Stomach smooth muscle (tissue), 2 donors: ENCODE measurements around the gene FTSJ3.

ENCODE experiments used
- H3K27ac ChIP-seq: one replicate; pipeline ENCODE4 v1.7.0; 2013; ENCODE audit warnings: mild to moderate bottlenecking, low read length, inconsistent platforms
- H3K27me3 ChIP-seq, 2 donors: one replicate each; pipeline ENCODE4 v1.7.0; 2013; ENCODE audit warnings: low read length in 2 of 2; ENCODE audit not compliant: insufficient read depth in 2 of 2, control insufficient read depth in 1 of 2
- H3K36me3 ChIP-seq, 2 donors: one replicate each; pipeline ENCODE4 v1.7.0; 2013; ENCODE audit warnings: low read length in 2 of 2; ENCODE audit not compliant: control insufficient read depth in 2 of 2, insufficient read depth in 2 of 2
- H3K4me1 ChIP-seq: one replicate; pipeline ENCODE4 v1.7.0; 2013; ENCODE audit warnings: low read length; ENCODE audit not compliant: control insufficient read depth, insufficient read depth
- H3K4me3 ChIP-seq, 2 donors: one replicate each; pipeline ENCODE4 v1.7.0; 2013; ENCODE audit warnings: low read length in 2 of 2
- H3K9ac ChIP-seq, 2 donors: one replicate each; pipeline ENCODE4 v1.7.0; 2013; ENCODE audit warnings: low read length in 2 of 2, mild to moderate bottlenecking in 1 of 2
- H3K9me3 ChIP-seq, 2 donors: one replicate each; pipeline ENCODE4 v1.7.0; 2013; ENCODE audit warnings: low read length in 2 of 2; ENCODE audit not compliant: control insufficient read depth in 2 of 2
- donor health status: healthy.
- donor health status: Pancreatic carcinoma.

Gene FTSJ3

DNA sequence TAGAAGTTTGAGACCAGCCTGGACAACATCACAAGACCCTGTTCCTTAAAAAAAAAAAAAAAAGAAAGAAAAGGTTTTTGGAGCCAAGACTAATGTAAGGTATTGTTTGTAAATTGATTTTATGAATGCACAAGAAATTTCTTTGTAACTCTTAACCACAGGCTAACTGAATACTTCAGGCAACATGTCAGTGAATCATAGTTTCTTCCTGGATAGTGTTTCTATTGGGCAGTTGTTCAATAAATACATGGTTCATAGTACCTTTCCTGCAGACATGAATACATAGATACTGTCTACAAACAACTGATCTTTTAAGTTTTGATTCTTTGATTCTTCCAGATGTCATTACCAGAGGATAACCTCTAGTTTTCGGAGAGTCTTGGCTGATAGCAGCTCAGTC, 41.9 kb downstream of the FTSJ3 start:
- no peaks in the 10 kb centered on the region for H3K4me1 ChIP-seq
- no peak overlapping the region for H3K27ac ChIP-seq
- peaks cover 15 to 16% of the 10 kb centered on the region in 2 donors for H3K36me3 ChIP-seq
- H3K9me3 ChIP-seq, result no peaks in the 10 kb centered on the region
- H3K4me3 ChIP-seq, result no peak overlapping the region
- no peaks in the 10 kb centered on the region for H3K27me3 ChIP-seq
- H3K9ac ChIP-seq, result no peak overlapping the region

DNA sequence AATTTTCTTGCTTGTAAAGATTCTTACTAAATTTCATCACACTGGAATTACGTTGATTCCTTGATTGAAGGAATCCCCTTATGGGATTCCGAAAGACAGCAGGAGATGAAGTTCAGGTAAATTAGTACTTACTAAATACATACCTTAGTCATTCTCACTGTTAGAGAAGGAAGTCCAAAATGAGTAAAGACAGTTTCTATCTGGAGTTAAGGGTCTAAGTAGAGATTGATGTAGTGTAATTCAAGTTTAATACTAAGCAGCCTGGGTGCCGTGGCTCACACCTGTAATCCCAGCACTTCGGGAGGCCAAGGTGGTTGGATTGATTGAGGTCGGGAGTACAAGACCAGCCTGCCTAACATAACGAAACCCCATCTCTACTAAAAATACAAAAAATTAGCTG, 43.9 kb downstream of the FTSJ3 start:
- peaks cover 8 to 10% of the 10 kb centered on the region in 2 donors for H3K36me3 ChIP-seq
- no peak overlapping the region for H3K4me3 ChIP-seq
- no peaks in the 10 kb centered on the region for H3K9me3 ChIP-seq
- no peak overlapping the region for H3K27ac ChIP-seq
- no peaks in the 10 kb centered on the region for H3K27me3 ChIP-seq
- no peaks in the 10 kb centered on the region for H3K4me1 ChIP-seq
- H3K9ac ChIP-seq, result no peak overlapping the region

GRCh38 chr17:63780928-63781327, 46.5 kb downstream of the FTSJ3 start:
- H3K9ac ChIP-seq, result no peak overlapping the region
- H3K27ac ChIP-seq, result no peak overlapping the region
- peaks cover 6% of the 10 kb centered on the region for H3K4me1 ChIP-seq
- H3K27me3 ChIP-seq, result no peaks in the 10 kb centered on the region
- H3K4me3 ChIP-seq, result no peak overlapping the region
- H3K9me3 ChIP-seq, result no peaks in the 10 kb centered on the region
- peaks cover 2 to 10% of the 10 kb centered on the region in 2 donors for H3K36me3 ChIP-seq

GRCh38 chr17:63780507-63780906, 47.0 kb downstream of the FTSJ3 start:
- Histone ChIP-seq H3K27me3 (no peaks in the 10 kb centered on the region), H3K4me1 (peaks cover 11% of the 10 kb centered on the region), H3K9ac (no peak overlapping the region), H3K36me3 (peaks cover 2 to 10% of the 10 kb centered on the region in 2 donors), H3K27ac (no peak overlapping the region), H3K4me3 (no peak overlapping the region), H3K9me3 (no peaks in the 10 kb centered on the region)

- Histone ChIP-seq H3K36me3 (peaks cover 2 to 8% of the 10 kb centered on the region in 2 donors), H3K4me1 (peaks cover 26% of the 10 kb centered on the region), H3K27ac (peak overlapping the region; percentile 98), H3K9me3 (no peaks in the 10 kb centered on the region), H3K4me3 (peak overlapping the region; percentile 91 to 98), H3K27me3 (no peaks in the 10 kb centered on the region), H3K9ac (peak overlapping the region; percentile 90 to 93)
These were observed 52.0 kb downstream of the FTSJ3 start for GRCh38 chr17:63775420-63775819.

- H3K36me3 ChIP-seq, result peaks cover 2 to 7% of the 10 kb centered on the region in 2 donors
- peaks cover 26% of the 10 kb centered on the region for H3K4me1 ChIP-seq
- no peaks in the 10 kb centered on the region for H3K9me3 ChIP-seq
- no peaks in the 10 kb centered on the region for H3K27me3 ChIP-seq
- peak overlapping the region; percentile 91 to 98 for H3K4me3 ChIP-seq
- peak overlapping the region; percentile 90 to 93 for H3K9ac ChIP-seq
- peak overlapping the region; percentile 98 for H3K27ac ChIP-seq
These were observed 52.5 kb downstream of the FTSJ3 start for GRCh38 chr17:63774969-63775265.

DNA sequence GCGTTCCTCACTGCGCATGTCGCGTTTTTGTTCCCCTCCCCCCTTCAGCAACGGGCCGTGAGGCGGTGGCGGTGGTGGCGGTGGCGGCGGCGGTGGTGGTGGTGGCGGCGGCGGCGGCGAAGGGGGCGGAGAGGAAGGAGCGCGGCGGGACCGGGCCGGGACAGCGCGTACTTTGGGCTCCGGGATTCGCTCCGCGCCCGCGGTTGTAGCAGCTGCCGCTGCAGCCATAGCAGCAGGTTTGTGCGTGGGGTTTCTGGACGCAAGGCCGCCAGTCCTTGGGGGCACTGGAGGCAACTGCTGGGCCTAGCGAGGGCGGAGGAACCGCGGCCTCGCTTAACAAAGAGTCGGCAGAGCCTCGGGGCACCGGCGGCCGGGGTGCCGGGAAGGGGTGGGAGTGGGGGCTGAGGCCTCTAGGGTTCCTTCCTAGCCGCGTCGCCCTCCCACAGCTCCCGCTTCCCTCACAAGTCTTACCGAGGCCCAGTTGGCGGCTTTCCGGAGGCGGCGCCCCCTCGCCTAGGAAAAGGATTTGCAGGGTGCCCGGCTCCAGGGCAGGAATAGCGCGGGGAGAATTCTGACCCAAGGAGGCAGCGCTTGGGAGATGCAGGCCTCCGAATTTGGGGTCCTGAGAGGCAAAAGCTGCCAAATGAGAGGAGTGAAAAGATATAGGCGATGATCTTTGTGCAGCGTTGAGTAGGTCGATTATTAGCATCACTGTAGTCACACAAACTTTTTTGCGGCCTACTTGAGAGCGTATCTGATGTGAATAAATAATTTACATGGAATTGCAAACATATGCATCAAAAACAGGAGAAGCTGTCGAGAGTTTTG, 53.1 kb downstream of the FTSJ3 start, which contains the start of gene DDX42:
DDX42 (plus strand) TSS at position 30 of the 828 bp plus-strand sequence. CDS start 12,880 bp downstream, outside the sequence.
- peak within 1 kb of the TSS; percentile 93 to 99 for H3K9ac ChIP-seq
- peaks cover 2 to 7% of the 10 kb centered on the region in 2 donors for H3K36me3 ChIP-seq
- H3K4me3 ChIP-seq, result peak within 1 kb of the TSS; percentile 91 to 98
- peaks cover 26% of the 10 kb centered on the region for H3K4me1 ChIP-seq
- H3K27me3 ChIP-seq, result no peaks in the 10 kb centered on the region
- H3K9me3 ChIP-seq, result no peaks in the 10 kb centered on the region
- H3K27ac ChIP-seq, result peak within 1 kb of the TSS; percentile 98

DNA sequence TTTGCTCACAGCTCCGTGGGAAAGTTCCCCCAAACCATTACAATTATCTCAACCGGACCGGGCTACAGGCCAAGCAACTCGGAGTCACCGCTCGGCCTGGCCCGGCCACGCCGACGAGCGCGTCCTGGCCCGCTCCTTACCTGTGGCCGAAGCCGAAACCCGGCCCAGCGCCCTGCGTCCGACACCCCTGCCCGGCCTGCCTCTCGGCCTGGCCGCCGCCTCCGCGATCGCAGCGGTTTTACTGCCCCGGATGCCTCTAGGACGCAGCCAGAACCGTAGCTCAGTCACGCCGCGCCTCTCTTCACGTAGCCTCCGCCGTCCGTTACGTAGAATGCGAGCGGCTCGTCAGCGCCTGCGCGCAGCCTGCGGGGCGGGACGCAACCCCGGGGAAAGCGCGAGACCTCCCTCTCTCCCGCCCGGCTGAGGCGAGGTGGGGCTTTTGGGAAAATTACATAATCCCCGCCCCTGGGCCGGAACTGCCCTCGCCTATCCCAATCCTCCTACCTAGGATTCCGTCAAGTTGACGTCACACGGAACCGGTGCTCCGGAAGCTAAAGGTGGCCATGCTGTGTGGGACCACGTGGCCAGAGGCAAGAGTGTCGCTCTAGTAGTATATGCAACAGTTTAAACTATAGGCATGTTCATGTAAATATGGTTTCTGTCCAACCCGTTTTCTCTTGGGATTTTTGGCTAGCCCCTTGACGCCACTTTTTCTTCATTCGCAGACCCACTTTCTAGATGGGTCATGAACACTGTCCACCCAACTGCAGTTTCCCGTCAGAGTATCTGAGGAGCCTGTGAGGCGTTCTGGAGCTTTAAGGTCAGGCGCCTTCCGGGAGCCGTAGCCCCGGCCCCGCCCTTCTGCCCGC, 54.0 kb downstream of the FTSJ3 start, which contains the start of gene CCDC47:
CCDC47 (minus strand) TSS at position 326 of the 869 bp plus-strand sequence. CDS start 7,422 bp downstream, outside the sequence.
- Histone ChIP-seq H3K4me3 (peak within 1 kb of the TSS; percentile 91 to 98), H3K9ac (peak within 1 kb of the TSS; percentile 93 to 99), H3K36me3 (peaks cover 2 to 7% of the 10 kb centered on the region in 2 donors), H3K9me3 (no peaks in the 10 kb centered on the region), H3K27me3 (no peaks in the 10 kb centered on the region), H3K4me1 (peaks cover 26% of the 10 kb centered on the region), H3K27ac (peak within 1 kb of the TSS; percentile 98)

GRCh38 chr17:63772801-63773271, 54.6 kb downstream of the FTSJ3 start:
- Histone ChIP-seq H3K4me3 (peak overlapping the region; percentile 75 to 98), H3K4me1 (peaks cover 26% of the 10 kb centered on the region), H3K36me3 (peaks cover 0 to 1% of the 10 kb centered on the region in 2 donors)

More at GRCh38 chr17:63772801-63773271, 54.6 kb downstream of the FTSJ3 start:
- Histone ChIP-seq H3K9ac (peak overlapping the region; percentile 89 to 99), H3K27me3 (no peaks in the 10 kb centered on the region), H3K27ac (peak overlapping the region; percentile 98), H3K9me3 (no peaks in the 10 kb centered on the region)
